ENCODE data around the gene CYP2E1.
"Not testable (repeated sequence)": the region's sequence is repeated elsewhere in the genome, so short reads cannot be mapped to it uniquely, and the experiment has no call there.

CYP2E1 gene

GRCh38 chr10:133526957-133527588, at the start of gene CYP2E1:
CYP2E1 (plus strand) TSS chr10:133527363; CDS start chr10:133527396, 33 bp downstream.
- no peak for DNase-seq

DNA sequence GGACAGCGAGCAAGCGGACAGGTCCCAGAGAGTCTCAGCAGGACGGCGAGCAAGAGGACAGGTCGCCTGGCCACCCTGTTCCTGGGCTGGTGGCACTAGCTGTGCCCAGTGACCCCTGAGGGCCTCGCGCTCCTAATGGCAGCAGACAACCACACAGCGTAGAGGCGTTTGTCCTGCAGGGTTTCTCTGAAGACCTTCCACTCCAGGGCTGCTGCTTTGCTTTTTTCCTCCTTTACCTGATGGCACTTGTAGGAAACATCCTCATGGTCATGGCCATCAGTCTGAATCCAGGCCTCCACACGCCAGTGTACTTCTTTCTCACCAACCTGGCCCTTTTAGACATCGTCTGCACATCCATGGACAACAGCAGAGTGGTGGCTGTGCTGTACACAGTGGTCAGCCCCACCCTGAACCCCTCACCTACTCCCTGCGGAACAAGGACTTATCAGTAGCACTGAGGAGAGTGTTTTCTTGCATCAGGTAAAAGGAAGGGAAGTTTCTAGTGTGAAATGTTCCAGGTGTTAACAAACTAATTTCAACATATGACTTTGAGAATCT, 46.0 kb upstream of the CYP2E1 start:
- DNase-seq, result no peak

GRCh38 chr10:133481657-133482056, 45.5 kb upstream of the CYP2E1 start:
- DNase-seq, result no peak

GRCh38 chr10:133484818-133485217, 42.3 kb upstream of the CYP2E1 start:
- no peak for DNase-seq

GRCh38 chr10:133487085-133487484, 40.1 kb upstream of the CYP2E1 start:
- DNase-seq, result no peak

DNA sequence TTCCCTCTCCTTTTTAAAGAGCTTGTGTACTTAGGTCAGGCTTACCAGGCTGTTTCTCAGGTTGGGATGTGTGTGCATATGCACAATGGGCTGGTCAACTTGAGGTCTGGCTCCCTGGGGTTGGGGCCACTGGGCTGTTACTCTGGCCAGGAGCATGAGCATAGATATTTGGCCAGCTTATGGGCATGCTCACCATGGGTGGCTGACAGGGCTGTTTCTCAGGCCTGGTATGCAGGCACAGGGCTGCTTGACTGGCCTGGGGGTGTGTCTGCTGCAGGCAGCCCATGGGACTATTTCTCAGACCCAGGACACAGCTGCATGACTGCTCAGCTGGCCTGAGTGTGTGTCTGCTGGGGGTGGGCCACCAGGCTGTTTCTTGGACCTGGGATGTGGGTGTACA, 38.8 kb upstream of the CYP2E1 start:
- no peak for DNase-seq

DNA sequence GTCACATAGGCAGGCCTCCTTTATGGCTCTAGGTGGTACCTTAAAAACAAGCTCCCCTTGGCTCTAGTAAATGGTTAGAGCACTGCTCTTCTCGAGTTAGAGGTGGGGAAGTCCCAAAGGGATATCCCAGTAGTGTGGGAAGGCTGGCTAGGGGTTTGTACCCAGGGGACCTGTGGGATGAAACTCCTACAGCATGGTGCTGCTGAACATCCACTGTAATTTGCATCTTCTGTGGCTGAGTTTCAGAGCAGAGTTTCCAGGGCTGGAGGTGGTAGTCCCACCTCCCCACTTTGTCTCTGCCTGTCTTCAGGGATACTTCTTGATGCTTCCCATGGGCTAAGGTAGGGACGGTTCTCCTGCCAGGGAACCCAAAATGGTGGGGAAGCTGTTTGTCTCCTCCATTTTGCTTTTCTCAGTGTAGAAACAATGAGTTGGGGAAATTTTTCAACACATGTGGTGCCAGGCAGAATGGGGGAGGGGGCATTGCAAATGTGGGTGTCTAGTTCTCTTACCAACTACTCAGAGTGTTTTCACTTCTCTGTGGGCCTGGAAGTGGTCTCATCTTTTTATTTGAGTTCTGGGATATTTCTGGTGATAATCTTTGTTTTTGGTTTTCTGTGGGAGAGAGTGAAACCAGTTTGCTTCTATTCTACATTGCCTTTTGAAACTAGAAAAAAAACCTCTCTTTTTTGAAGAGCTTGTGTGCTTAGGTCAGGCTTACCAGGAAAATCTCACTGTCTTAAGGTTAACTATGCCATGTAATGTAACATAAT, 37.2 kb upstream of the CYP2E1 start:
- no peak for DNase-seq

DNA sequence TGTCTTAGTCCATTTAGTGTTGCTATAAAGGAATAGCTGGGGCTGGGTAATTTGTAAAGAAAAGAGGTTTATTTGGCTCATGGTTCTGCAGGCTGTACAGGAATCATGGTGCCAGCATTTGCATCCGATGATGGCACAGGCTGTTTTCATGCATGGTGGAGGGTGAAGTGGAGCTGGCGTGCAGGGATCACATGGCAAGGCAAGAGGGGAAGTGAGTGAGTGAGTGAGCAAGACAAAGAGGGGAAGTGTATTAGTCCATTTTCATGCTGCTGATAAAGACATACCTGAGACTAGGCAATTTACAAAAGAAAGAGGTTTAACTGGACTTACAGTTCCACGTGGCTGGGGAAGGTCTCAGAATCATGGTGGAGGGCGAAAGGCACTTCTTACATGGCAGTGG, 33.6 kb upstream of the CYP2E1 start:
- not testable (repeated sequence) for DNase-seq

- DNase-seq, result not testable (repeated sequence)
These were observed 29.8 kb upstream of the CYP2E1 start for GRCh38 chr10:133497363-133497762.

DNA sequence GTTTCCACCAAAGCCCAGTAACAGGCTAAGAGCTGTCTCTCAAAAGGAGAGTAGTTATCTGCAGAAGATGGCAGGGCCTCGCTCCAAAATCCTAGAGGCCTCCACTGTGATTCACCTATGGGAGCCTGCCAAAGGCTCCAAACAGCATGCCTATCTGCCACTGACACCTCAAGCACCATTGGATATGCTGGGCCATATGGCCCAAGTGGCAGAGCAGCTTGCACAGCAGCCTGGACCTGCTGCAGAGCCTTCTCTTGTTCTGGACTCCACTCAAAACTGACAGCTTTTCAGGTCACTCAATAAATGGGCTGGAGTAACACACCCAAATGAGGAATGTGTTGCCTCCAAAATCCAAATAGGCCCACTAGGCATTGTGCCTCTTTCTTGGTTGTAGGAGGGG, 28.0 kb upstream of the CYP2E1 start:
- peak; percentile 80 to 97 for DNase-seq

DNA sequence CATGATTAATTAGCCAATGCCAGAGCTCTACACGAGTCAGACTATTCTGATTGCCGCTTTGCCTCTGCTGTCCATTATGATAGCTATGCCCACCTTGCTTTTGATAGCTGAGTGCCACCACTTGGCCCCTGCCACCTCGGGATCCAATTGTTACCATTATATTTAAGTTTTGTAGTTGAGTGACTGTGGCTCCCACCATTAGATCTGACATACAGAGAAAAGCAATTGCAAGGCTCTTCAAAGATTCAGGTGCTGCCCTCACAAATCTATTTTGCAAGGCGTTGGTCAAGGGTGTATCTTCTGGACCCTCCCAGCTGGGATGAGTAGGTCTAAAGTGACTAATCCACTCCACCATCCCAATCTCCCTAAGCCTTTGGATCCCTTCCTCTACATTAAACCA, 26.3 kb upstream of the CYP2E1 start:
- not testable (repeated sequence) for DNase-seq

- no peak for DNase-seq
These were observed 17.5 kb upstream of the CYP2E1 start for GRCh38 chr10:133509700-133510099.

- DNase-seq, result no peak
These were observed 15.8 kb upstream of the CYP2E1 start for GRCh38 chr10:133511408-133511807.

DNA sequence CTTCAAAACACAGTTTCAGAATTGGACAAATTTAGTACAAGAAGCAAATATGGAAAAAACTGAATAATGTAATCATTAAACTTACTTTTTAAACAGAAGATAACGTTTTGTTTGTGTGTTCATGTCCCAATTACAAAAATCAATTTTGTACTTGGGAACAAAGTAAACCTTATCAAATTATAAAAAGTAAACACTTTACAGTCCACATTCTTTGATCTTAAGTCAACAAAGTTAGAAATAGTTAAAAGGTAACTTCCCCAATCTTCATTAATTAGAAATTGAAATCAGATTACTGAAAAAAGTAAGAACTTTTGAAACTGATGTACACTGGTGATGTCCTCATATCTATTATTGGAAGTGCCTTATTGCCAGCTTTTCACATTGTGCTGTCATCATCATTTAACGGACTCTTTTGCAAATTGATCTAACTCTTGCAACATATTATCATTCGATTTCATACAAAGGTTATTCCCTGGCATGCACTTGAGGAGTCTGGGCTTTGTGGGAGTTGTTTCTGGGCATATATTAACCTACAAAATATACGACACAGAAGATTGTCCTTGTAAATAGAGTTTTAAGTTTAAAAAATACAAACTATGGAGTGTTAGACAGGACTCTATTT, 15.1 kb upstream of the CYP2E1 start:
- DNase-seq, result no peak

GRCh38 chr10:133515471-133515870, 11.7 kb upstream of the CYP2E1 start:
- no peak for DNase-seq

DNA sequence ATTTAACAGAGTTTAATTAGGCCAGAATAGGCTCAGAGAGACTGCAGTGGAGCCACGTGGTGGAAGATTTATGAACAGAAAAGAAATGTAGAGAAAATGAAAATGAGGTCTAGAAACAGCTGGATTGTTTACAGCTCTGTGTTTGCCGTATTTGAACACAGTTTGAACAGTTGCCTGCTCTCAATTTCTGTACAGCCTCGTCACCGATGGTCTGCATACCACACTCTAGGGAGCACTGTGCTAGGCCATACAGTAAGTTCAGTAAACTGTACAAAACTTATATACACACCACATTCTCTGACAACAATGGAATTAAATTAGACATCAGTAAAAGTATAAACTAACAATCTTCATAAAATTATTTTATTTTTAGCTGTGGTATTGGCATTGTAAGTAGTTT, 11.1 kb upstream of the CYP2E1 start:
- no peak for DNase-seq

DNA sequence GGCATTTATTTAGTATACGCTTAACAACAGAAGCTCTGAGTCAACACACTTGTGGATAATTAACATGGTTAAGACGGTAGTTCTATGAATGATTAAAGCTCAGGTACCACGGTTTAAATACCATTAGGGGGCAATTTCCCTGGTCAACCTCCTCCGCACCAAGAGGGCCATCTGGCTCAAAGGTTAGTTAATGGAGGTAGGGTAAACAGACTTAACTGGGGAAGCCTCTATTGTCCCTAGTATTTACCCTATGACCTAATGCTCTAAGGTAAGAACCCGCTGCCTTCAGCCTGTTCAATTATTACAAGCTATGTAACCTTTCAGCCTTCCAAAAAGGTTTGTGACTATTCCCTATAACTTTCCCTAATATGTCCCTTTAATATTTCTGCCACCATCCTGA, 8.6 kb upstream of the CYP2E1 start:
- not testable (repeated sequence) for DNase-seq

DNA sequence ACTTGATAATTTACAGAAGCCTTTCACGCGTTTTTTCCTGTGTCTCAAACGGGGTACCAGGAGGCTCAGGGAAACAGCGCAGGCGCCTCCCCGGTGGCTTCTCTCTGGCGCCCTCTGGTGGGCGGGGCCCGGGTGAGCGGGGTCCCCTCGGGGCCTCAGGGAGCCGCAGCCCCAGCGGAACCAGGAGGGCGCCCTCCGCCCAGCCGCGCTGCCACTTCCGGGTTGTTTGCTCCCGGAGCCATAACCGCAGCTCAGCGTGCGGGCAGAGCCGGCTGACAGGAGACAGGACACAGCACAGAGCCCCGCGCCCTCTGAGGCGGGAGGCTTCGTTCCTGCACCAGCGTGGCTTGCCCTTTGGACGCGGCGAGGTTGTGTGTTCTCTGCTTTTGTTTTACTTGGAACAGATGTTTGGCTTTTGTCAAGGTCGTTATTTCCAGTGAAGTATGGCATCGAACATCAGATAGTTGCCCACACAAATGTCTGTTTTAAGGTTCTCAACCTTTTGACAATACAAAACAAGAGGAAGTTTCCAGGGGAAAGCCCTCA, 6.9 kb upstream of the CYP2E1 start:
- DNase-seq, result peak in 1 of 2 experiments; percentile 55

DNA sequence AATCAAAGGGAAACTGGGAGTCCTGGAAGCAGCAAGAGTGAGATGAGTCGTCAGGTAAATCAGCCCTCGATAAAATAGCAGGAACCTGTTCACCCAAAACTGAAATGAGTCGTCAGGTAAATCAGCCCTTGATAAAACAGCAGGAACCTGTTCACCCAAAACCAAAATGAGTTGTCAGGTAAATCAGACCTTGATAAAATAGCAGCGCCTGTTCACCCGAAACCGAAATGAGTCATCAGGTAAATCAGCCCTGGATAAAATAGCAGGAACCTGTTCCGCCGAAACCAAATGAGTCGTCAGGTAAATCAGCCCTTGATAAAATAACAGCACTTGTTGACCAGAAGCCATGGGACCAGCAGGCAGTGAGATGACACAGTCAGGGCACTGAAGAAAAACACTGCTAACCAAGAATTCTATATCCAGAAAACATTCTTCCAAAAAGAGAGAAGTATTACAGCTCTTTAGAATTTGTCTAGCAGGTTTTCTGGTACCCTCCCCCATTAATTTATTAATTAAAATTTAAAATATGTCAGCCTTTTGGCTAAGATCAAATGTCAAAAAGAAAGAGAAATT, 3.4 kb upstream of the CYP2E1 start:
- DNase-seq, result no peak

GRCh38 chr10:133525444-133525843, 1.7 kb upstream of the CYP2E1 start:
- DNase-seq, result no peak

DNA sequence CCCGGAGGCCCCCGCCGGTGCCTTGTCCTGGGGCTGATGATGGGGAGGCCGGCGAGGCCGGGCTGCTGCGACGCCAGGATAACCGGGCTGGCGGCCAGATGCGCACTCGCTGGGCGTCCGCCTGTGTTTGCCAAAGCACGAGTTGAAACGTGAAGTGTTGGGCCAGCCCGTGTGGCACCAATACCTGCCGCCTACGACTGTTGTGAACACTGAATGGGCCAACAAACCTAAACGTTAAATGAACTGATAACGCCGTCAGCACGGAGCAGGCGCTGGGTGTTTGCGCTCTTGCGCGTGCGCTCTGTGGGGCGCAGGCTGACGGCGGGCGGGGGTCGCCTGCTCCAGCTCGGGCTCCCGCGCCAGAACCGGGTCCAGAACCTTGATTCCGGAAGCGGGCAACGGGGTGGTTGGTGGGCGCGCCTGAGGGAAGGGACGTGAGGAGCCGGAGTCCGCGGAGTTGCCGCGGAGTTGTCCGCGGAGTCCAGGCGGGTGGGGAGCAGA, 658 bp downstream of the CYP2E1 start:
- DNase-seq, result peak in 1 of 2 experiments; percentile 8

GRCh38 chr10:133528296-133528844, 1.2 kb downstream of the CYP2E1 start:
- DNase-seq, result peak in 1 of 2 experiments; percentile 45
